Trophoblast cell (in vitro differentiated cells and primary cell): ENCODE data around the gene CIB1.

Experiments used
- DNase-seq, 2 donors: peaks; one replicate each; pipeline ENCODE4 v3.0.0-alpha.2; 2016
- H2AFZ ChIP-seq: 2 replicates; pipeline ENCODE4 v1.6.1; 2013; ENCODE audit warnings: low read length, moderate library complexity, mild to moderate bottlenecking; ENCODE audit not compliant: insufficient read depth, poor library complexity
- H2AK5ac ChIP-seq: 2 replicates; pipeline ENCODE4 v1.6.1; 2013; ENCODE audit warnings: mild to moderate bottlenecking, low read length
- H2BK120ac ChIP-seq: 2 replicates; pipeline ENCODE4 v1.6.1; 2013; ENCODE audit warnings: low read length, mild to moderate bottlenecking, moderate library complexity; ENCODE audit not compliant: insufficient read depth, poor library complexity
- H2BK12ac ChIP-seq: 2 replicates; pipeline ENCODE4 v1.6.1; 2013; ENCODE audit warnings: mild to moderate bottlenecking, low read length, moderate library complexity
- H2BK5ac ChIP-seq: 2 replicates; pipeline ENCODE4 v1.6.1; 2013; ENCODE audit warnings: low read length, low read depth, moderate library complexity, mild to moderate bottlenecking; ENCODE audit not compliant: poor library complexity
- H3K14ac ChIP-seq: 2 replicates; pipeline ENCODE4 v1.6.1; 2013; ENCODE audit warnings: mild to moderate bottlenecking, low read length
- H3K18ac ChIP-seq: 2 replicates; pipeline ENCODE4 v1.6.1; 2013; ENCODE audit warnings: mild to moderate bottlenecking, low read length
- H3K23ac ChIP-seq: 2 replicates; pipeline ENCODE4 v1.6.1; 2013; ENCODE audit warnings: low read length
- H3K27ac ChIP-seq: 2 replicates; pipeline ENCODE4 v1.5.1; 2013; ENCODE audit warnings: low read depth, mild to moderate bottlenecking, inconsistent platforms, low read length, moderate library complexity
- H3K27me3 ChIP-seq: 2 replicates; pipeline ENCODE4 v1.6.1; 2013; ENCODE audit warnings: inconsistent platforms, mild to moderate bottlenecking, low read length, moderate library complexity; ENCODE audit not compliant: insufficient read depth
- H3K36me3 ChIP-seq, 2 experiments: 1 replicate in 1 of 2; 2 replicates in 1 of 2; pipeline ENCODE4 v1.6.1; 2013; ENCODE audit warnings: low read length in 2 of 2, mild to moderate bottlenecking in 2 of 2, moderate library complexity in 1 of 2; ENCODE audit not compliant: insufficient read depth in 2 of 2, control insufficient read depth in 1 of 2
- H3K4ac ChIP-seq: 2 replicates; pipeline ENCODE4 v1.6.1; 2013; ENCODE audit warnings: low read depth, mild to moderate bottlenecking, low read length, moderate library complexity
- H3K4me1 ChIP-seq, 2 experiments: 1 replicate in 1 of 2; 2 replicates in 1 of 2; pipeline ENCODE4 v1.6.1; 2013; ENCODE audit warnings: low read length in 2 of 2, mild to moderate bottlenecking in 2 of 2, moderate library complexity in 1 of 2; ENCODE audit not compliant: insufficient read depth in 2 of 2, control insufficient read depth in 1 of 2
- H3K4me2 ChIP-seq: 2 replicates; pipeline ENCODE4 v1.6.1; 2013; ENCODE audit warnings: inconsistent platforms, mild to moderate bottlenecking, low read length, moderate library complexity
- H3K4me3 ChIP-seq: 2 replicates; pipeline ENCODE4 v1.5.1; 2013; ENCODE audit warnings: mild to moderate bottlenecking, low read depth, low read length, inconsistent platforms
- H3K79me1 ChIP-seq: one replicate; pipeline ENCODE4 v1.6.1; 2013; ENCODE audit warnings: low read length
- H3K79me2 ChIP-seq: 2 replicates; pipeline ENCODE4 v1.6.1; 2013; ENCODE audit warnings: low read length, mild to moderate bottlenecking; ENCODE audit not compliant: control insufficient read depth, insufficient read depth, poor library complexity
- H3K9ac ChIP-seq: 2 replicates; pipeline ENCODE4 v1.6.1; 2013; ENCODE audit warnings: mild to moderate bottlenecking, low read length
- H3K9me3 ChIP-seq: 2 replicates; pipeline ENCODE4 v1.6.1; 2013; ENCODE audit warnings: low read depth, mild to moderate bottlenecking, control low read depth, inconsistent platforms, low read length; ENCODE audit not compliant: insufficient read depth
- H4K12ac ChIP-seq: 2 replicates; pipeline ENCODE4 v1.6.1; 2013; ENCODE audit warnings: low read depth, mild to moderate bottlenecking, low read length, moderate library complexity
- H4K8ac ChIP-seq: 2 replicates; pipeline ENCODE4 v1.6.1; 2013; ENCODE audit warnings: low read depth, mild to moderate bottlenecking, low read length, moderate library complexity
- H4K91ac ChIP-seq: one replicate; pipeline ENCODE4 v1.6.1; 2013; ENCODE audit warnings: low read depth, mild to moderate bottlenecking, low read length, moderate library complexity
- WGBS: extraction: QIAGEN DNeasy Blood & Tissue Kit; methylation state at CpG from one replicate; pipeline ENCODE4 v1.1.7; 2013; ENCODE audit warnings: missing lambda C conversion rate; ENCODE audit not compliant: insufficient read length, insufficient coverage; ENCODE audit errors: extremely low coverage; 5-methylcytosine and 5-hydroxymethylcytosine counted together

The CIB1 gene

DNA sequence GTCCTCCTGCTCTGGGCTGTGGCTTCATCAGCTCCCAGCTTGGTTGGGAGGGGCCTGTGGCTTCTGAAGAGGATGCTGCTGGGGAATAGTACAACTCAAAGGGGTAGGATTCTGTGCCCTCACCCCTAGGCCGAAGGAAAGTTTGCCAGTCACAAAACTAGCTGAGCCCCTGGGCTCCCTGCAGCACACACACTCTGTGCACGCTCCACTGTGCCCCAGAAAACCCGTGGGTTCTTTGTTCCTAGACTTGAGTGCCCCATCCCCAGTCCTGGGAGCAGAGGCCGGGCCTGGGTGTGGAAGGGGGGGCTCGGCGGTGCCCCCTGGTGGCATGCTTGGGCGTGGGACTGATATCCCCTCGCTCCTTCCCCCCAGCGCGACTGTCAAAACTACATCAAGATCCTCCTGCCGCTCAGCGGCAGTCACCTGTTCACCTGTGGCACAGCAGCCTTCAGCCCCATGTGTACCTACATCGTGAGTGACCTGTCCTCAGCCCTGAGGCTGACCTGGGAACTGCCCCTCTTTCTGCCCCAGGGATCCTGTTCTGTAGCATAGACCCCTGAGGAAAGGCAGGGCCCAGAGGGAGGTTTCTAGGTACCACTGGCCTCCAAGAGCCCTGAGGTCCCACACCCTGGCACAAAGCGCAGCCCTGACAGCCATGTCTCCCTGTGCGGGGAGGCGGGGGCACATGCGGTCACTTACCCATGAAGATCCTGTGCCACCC, 14.2 kb downstream of the CIB1 start:
- no peak overlapping the region for H4K91ac ChIP-seq
- H2BK5ac ChIP-seq, result no peak overlapping the region
- H3K36me3 ChIP-seq, result peaks cover 12 to 17% of the 10 kb centered on the region in 2 experiments
- H2BK120ac ChIP-seq, result no peak overlapping the region
- no peak overlapping the region for H2AK5ac ChIP-seq
- no peaks in the 10 kb centered on the region for H3K27me3 ChIP-seq
- no peaks in the 10 kb centered on the region for H3K9me3 ChIP-seq
- H3K14ac ChIP-seq, result no peak overlapping the region
- H3K23ac ChIP-seq, result no peak overlapping the region
- WGBS, result no CpG with 5 or more reads among the region's 17 CpGs
- no peaks in the 10 kb centered on the region for H3K79me2 ChIP-seq
- no peak overlapping the region for H4K12ac ChIP-seq
- no peaks in the 10 kb centered on the region for H3K4me1 ChIP-seq
- no peak overlapping the region for H3K4ac ChIP-seq
- peak in 1 of 2 donors; percentile 37 for DNase-seq
- H3K18ac ChIP-seq, result no peak overlapping the region
- H2AFZ ChIP-seq, result no peak overlapping the region
- H3K9ac ChIP-seq, result no peak overlapping the region
- H4K8ac ChIP-seq, result no peak overlapping the region
- no peaks in the 10 kb centered on the region for H3K79me1 ChIP-seq
- H2BK12ac ChIP-seq, result no peak overlapping the region
- H3K4me2 ChIP-seq, result no peak overlapping the region
- H3K4me3 ChIP-seq, result no peak overlapping the region
- no peak overlapping the region for H3K27ac ChIP-seq

DNA sequence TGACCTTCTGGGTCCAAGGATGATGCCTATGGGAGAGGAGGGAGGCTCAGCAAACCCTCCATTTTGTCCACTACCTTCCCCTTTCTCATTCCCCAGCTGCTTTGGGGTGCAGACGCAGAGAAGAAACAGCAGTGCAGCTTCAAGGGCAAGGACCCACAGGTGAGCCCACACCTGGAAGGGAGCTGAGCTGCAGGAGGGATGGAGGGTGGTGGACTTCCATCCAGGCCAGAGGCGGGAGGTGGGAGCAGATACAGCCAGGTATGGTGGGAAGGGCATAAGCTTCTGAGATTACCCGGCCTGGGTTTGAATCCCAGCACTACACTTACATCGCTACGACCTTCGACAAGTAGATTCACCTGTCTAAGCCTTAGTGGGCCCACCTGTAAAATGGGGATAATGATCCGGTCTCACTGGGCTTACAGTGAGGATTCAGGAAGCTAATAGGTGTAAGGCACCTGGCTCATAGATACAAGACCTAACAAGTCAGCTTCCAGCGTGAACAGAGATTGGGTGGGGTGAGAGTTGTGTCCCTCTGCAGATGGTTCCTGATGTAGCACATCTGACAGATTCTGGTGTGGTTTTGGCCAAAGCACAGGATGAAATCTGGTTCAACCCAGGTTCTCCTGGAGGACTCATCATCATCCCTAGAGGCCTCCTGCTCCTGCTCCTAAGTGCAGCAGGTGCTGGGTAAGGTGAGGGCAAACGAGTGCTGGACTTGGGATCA, 15.9 kb downstream of the CIB1 start:
- H3K14ac ChIP-seq, result no peak overlapping the region
- H3K79me2 ChIP-seq, result no peaks in the 10 kb centered on the region
- no peak overlapping the region for H2AK5ac ChIP-seq
- H3K4me2 ChIP-seq, result no peak overlapping the region
- no peak overlapping the region for H2BK12ac ChIP-seq
- no peaks in the 10 kb centered on the region for H3K27me3 ChIP-seq
- no peak for DNase-seq
- H3K79me1 ChIP-seq, result no peaks in the 10 kb centered on the region
- H2BK120ac ChIP-seq, result no peak overlapping the region
- H3K4ac ChIP-seq, result no peak overlapping the region
- H3K27ac ChIP-seq, result no peak overlapping the region
- H3K4me3 ChIP-seq, result no peak overlapping the region
- H3K23ac ChIP-seq, result no peak overlapping the region
- peaks cover 3% of the 10 kb centered on the region in 2 experiments for H3K36me3 ChIP-seq
- no peaks in the 10 kb centered on the region for H3K9me3 ChIP-seq
- H2AFZ ChIP-seq, result no peak overlapping the region
- no peak overlapping the region for H4K91ac ChIP-seq
- no CpG with 5 or more reads among the region's 9 CpGs for WGBS
- no peak overlapping the region for H4K12ac ChIP-seq
- no peak overlapping the region for H3K18ac ChIP-seq
- peaks cover 8 to 10% of the 10 kb centered on the region in 2 experiments for H3K4me1 ChIP-seq
- H3K9ac ChIP-seq, result no peak overlapping the region
- H4K8ac ChIP-seq, result no peak overlapping the region
- no peak overlapping the region for H2BK5ac ChIP-seq

DNA sequence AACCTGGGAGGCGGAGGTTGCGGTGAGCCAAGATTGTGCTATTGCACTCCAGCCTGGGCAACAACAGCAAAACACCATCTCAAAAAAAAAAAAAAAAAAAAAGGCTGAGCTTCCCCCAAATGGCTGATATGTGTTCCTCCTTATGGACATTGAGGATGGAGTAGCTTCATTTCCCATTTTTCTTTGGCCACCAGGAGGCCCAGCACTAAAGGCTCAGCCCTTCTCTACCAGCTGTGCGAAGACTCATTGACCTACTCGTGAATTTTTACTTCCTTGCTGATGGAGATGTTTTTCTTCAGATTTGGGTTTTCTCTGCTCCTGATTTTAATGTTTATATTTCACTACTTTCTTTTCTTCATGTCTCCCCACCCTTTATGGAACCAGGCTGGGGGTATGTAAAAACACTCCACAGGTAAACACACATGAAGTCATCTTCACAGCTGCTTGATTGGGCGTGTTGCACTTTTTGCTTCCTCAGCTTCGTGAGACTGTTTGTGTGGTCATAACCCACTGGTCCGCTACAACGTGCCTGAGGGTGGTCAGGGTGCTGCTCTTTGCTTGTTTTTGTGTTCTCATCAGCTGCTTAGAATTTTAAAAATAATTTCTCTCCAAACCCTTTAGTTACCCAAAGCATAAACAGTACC, 19.1 kb downstream of the CIB1 start:
- no CpG with 5 or more reads among the region's 8 CpGs for WGBS
- Histone ChIP-seq H3K18ac (no peak overlapping the region), H4K91ac (no peak overlapping the region), H3K4ac (no peak overlapping the region), H2BK5ac (no peak overlapping the region), H3K4me1 (peaks cover 19 to 27% of the 10 kb centered on the region in 2 experiments), H3K4me3 (no peak overlapping the region), H3K14ac (no peak overlapping the region), H3K27ac (no peak overlapping the region), H3K79me2 (no peaks in the 10 kb centered on the region), H3K9me3 (no peaks in the 10 kb centered on the region), H2AFZ (no peak overlapping the region), H2BK12ac (no peak overlapping the region), H4K8ac (no peak overlapping the region), H2BK120ac (no peak overlapping the region), H3K36me3 (peaks cover 0 to 3% of the 10 kb centered on the region in 2 experiments), H3K27me3 (no peaks in the 10 kb centered on the region), H3K4me2 (no peak overlapping the region), H2AK5ac (no peak overlapping the region), H3K79me1 (peaks cover 4% of the 10 kb centered on the region), H3K9ac (no peak overlapping the region), H3K23ac (no peak overlapping the region), H4K12ac (no peak overlapping the region)
- peak in 1 of 2 donors; percentile 52 for DNase-seq

DNA sequence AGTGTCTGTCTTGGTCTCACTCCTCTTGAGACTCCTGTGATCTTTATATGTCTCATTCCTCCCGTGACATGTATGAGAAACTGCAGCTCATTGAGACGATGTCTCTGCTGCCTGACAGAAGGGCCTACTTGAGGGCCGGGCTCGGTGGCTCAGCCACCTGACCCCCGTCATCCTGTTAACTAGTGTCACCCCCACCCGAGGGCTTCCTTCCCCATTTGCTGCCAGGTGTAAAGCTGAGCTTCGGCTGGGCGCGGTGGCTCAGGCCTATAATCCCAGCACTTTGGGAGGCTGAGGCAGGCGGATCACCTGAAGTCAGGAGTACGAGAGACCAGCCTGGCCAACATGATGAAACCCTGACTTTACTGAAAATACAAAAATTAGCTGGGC, 19.9 kb downstream of the CIB1 start:
- no peaks in the 10 kb centered on the region for H3K27me3 ChIP-seq
- no peak overlapping the region for H4K12ac ChIP-seq
- H3K9me3 ChIP-seq, result no peaks in the 10 kb centered on the region
- H2BK12ac ChIP-seq, result no peak overlapping the region
- no CpG with 5 or more reads among the region's 11 CpGs for WGBS
- H3K79me2 ChIP-seq, result no peaks in the 10 kb centered on the region
- H2BK5ac ChIP-seq, result no peak overlapping the region
- H4K8ac ChIP-seq, result no peak overlapping the region
- peaks cover 4% of the 10 kb centered on the region for H3K79me1 ChIP-seq
- H3K4me1 ChIP-seq, result peaks cover 19 to 27% of the 10 kb centered on the region in 2 experiments
- no peak overlapping the region for H2BK120ac ChIP-seq
- no peak overlapping the region for H3K4ac ChIP-seq
- H2AFZ ChIP-seq, result no peak overlapping the region
- H3K23ac ChIP-seq, result no peak overlapping the region
- H3K27ac ChIP-seq, result peak overlapping the region; percentile 57
- peaks cover 0 to 3% of the 10 kb centered on the region in 2 experiments for H3K36me3 ChIP-seq
- no peak overlapping the region for H3K4me3 ChIP-seq
- H3K9ac ChIP-seq, result no peak overlapping the region
- H3K18ac ChIP-seq, result no peak overlapping the region
- H4K91ac ChIP-seq, result no peak overlapping the region
- no peak for DNase-seq
- no peak overlapping the region for H3K14ac ChIP-seq
- no peak overlapping the region for H2AK5ac ChIP-seq
- H3K4me2 ChIP-seq, result no peak overlapping the region
